Mucosa of rectum (tissue), 2 donors: ENCODE results near the gene GOLGA6A.
"Not testable (repeated sequence)": the region's sequence is repeated elsewhere in the genome, so short reads cannot be mapped to it uniquely, and the experiment has no call there.

Experiments used
- H3K27ac ChIP-seq, 2 donors: one replicate each; pipeline ENCODE4 v1.7.0; 2013; ENCODE audit warnings: inconsistent platforms in 2 of 2, low read depth in 2 of 2, low read length in 2 of 2
- H3K27me3 ChIP-seq, 2 donors: one replicate each; pipeline ENCODE4 v1.7.0; 2013; ENCODE audit warnings: low read length in 2 of 2; ENCODE audit not compliant: control insufficient read depth in 2 of 2, insufficient read depth in 2 of 2
- H3K36me3 ChIP-seq, 2 donors: one replicate each; pipeline ENCODE4 v1.7.0; 2013; ENCODE audit warnings: low read length in 2 of 2; ENCODE audit not compliant: control insufficient read depth in 2 of 2, insufficient read depth in 2 of 2
- H3K4me1 ChIP-seq, 2 donors: one replicate each; pipeline ENCODE4 v1.7.0; 2013; ENCODE audit warnings: low read length in 2 of 2, mild to moderate bottlenecking in 1 of 2; ENCODE audit not compliant: control insufficient read depth in 2 of 2, insufficient read depth in 2 of 2
- H3K4me3 ChIP-seq, 2 donors: one replicate each; pipeline ENCODE4 v1.7.0; 2013; ENCODE audit warnings: low read length in 2 of 2
- H3K9ac ChIP-seq, 2 donors: one replicate each; pipeline ENCODE4 v1.7.0; 2013; ENCODE audit warnings: low read length in 2 of 2, low read depth in 1 of 2, mild to moderate bottlenecking in 1 of 2
- H3K9me3 ChIP-seq, 2 donors: one replicate each; pipeline ENCODE4 v1.7.0; 2013; ENCODE audit warnings: low read length in 2 of 2; ENCODE audit not compliant: control insufficient read depth in 2 of 2
- donor health status: healthy.
- donor health status: Normal muscosa, but diverticular disease.

GOLGA6A gene, protein sequence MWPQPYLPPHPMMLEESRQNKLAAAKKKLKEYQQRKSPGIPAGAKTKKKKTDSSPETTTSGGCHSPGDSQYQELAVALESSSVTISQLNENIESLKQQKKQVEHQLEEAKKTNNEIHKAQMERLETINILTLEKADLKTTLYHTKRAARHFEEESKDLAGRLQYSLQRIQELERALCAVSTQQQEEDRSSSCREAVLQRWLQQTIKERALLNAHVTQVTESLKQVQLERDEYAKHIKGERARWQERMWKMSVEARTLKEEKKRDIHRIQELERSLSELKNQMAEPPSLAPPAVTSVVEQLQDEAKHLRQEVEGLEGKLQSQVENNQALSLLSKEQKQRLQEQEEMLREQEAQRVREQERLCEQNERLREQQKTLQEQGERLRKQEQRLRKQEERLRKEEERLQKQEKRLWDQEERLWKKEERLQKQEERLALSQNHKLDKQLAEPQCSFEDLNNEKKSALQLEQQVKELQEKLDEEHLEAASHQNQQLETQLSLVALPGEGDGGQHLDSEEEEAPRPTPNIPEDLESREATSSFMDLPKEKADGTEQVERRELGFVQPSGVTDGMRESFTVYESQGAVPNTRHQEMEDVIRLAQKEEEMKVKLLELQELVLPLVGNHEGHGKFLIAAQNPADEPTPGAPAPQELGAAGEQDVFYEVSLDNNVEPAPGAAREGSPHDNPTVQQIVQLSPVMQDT

DNA sequence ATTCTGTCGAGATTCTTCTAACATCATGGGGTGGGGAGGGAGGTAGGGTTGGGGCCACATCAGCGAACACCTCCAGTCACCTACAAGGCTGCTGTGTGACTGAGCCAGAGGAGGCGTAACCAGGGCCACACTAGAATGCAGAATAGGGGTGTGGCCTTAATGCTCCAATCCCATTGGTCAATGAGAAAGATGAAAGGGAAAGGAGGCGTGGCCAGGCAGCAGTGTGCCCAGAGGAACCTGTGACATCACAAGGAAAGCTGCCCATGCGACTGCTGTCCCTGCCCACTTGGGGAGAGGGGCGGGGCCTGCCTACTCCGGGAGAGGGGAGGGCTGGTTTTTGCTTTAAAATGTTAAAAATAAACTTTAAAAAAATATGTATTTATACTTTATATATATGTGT lies at the start of gene GOLGA6A:
Gene GOLGA6A (minus strand): TSS at position 101 of the 400 bp plus-strand sequence. CDS start 41 bp downstream, at position 60.
- not testable (repeated sequence) for H3K9ac ChIP-seq, H3K27me3 ChIP-seq, H3K27ac ChIP-seq, H3K4me1 ChIP-seq, H3K36me3 ChIP-seq, H3K9me3 ChIP-seq, H3K4me3 ChIP-seq

DNA sequence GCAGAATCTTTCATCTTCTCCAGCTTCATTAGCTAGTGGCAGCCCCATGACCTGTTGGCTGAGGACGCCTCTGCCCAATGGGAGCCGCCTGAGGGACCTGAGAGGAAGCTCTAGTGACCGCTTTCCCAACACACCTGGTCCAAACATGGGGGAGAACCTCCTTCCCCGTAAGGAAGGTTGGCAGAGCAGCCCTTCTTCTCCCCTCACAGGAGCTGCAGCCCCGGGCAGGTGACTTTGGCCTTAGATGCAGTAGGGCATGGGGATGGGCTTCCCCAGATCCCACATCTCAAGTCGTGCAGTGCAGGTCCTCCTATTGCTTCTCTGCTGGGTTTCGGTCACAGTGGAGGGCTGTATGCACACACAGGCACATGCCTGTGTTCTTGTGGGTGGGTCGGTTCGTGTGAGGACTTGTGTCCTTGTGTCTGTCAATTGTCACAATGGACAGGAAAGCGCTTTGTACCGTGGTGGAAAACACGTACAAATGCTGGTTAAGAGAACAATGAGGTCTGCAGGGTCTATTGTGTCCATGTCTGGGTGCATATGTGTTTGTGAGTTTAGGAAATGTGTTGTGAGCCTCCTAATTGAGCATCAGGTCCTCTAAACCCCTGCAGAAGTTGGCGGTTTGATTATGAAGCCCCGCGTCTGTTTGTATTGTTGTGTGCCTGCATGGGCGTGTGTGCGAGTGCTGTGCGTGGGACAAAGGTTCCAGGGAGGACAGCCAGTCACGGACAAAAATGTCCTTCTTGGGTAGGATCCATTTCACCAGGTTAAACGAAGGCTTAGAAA lies 49.5 kb upstream of the GOLGA6A start:
- Histone ChIP-seq H3K27me3 (peaks cover 59 to 62% of the 10 kb centered on the region in 2 donors), H3K9ac (no peak overlapping the region), H3K36me3 (no peaks in the 10 kb centered on the region), H3K4me1 (peaks cover 1 to 3% of the 10 kb centered on the region in 2 donors), H3K4me3 (no peak overlapping the region), H3K9me3 (no peaks in the 10 kb centered on the region), H3K27ac (no peak overlapping the region)

DNA sequence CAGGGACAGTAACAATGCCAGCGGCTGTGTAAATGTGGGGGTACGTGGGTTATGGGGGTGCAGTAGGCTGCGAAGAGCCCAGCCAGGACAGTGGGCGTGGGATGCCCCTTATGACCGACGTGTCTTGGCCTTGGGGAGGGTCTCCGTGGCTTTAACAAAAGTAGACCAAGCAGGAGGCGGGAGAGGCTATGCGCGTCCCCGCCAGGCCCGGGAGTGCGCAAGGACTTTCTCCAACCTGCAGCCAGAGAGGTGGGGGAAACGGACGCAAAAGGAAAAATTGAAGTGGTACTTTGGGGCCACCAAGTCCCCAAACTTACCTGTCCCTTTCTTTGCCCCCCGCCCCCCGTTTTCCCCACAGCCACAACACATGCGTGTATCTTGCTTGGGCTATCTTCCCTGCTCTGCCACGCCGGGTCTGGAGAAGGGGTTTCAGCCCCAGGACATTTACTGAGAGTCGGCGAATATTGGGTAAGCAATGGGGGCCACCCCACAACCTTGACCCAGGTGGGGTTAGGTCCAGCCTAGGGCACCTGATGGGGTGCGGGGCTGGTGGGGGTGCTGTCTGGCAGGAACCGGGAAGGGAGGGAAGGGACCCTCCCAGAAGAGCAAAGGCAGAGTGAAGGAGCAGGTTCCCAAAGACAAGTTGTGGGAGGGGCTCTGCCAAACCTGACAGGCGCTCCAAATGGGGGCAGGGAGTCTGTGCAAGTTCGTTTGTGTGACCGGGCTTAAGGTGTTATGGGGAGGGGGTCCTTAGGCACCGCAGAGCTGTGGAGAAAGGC lies 48.7 kb upstream of the GOLGA6A start:
- H3K9me3 ChIP-seq, result no peaks in the 10 kb centered on the region
- no peak overlapping the region for H3K4me3 ChIP-seq
- H3K27me3 ChIP-seq, result peaks cover 56 to 59% of the 10 kb centered on the region in 2 donors
- no peak overlapping the region for H3K27ac ChIP-seq
- H3K4me1 ChIP-seq, result no peaks in the 10 kb centered on the region
- H3K9ac ChIP-seq, result no peak overlapping the region
- no peaks in the 10 kb centered on the region for H3K36me3 ChIP-seq

DNA sequence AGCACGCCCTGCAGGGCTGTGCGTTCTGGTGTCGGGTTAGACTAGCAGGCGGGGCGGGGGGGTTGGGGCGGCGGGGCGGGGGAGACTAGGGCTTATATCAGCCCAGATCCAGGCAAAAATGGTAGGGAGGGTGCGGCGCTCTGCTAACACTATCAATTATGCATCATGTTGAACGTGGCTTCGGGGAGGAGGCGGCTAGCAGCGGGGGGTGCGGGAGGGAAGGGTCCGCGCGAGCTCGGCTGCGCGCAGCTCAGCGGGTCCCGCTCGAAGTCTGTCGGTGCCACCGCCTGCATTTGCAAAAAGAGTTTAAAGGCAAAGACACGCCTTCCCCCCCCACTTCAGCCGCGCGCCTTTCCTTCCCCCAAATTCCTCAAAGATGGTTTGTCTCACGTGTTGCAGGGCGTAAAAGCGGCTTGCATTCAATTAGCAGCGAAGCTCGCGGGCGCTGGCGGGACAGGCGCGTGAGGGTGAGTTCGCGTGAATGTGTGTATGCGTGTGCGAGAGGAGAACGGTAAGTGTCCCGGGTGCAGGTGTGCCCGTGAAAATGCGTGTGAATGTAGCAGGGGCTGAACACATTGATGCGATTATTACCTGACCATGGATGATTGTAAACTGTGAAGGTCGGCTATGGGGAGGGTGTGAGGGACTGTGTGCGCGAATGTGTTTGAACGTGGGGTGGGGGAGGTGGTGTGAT lies 48.0 kb upstream of the GOLGA6A start, which contains the start of gene ISLR2:
Gene ISLR2 (plus strand): TSS at position 432 of the 694 bp plus-strand sequence. CDS start 2,169 bp downstream, outside the sequence.
- H3K27ac ChIP-seq, result no peak within 1 kb of the TSS

DNA sequence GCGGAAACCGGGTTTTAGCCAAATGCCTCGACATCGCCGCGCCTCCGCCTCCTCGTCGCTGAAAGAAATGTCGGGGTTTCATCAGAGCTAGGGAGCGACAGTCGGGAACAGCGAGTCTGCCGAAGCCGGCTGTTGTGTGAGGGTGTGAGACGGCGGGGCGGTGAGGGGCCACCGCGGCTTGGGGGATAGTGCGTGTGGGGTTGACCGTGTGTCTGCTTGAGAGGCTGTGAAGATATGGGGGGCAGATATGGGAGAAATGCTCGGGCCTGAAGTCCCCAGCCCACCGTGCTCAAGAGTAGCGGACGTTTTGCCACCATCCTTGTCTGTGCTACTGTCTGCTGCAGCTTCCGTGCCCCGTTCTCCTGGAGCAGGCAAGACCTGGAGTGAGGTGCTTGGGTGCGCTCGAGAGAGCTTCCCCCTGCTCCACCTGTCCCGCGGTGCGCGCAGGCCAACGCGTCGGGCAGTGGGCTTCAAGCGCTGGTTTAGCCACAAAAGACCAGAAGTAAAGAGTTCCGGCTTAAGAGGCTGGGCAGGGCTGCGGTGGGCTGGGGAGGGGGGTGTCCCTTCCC lies 47.3 kb upstream of the GOLGA6A start:
- no peak overlapping the region for H3K4me3 ChIP-seq
- peaks cover 47 to 52% of the 10 kb centered on the region in 2 donors for H3K27me3 ChIP-seq
- H3K9ac ChIP-seq, result no peak overlapping the region
- H3K27ac ChIP-seq, result no peak overlapping the region
- H3K4me1 ChIP-seq, result no peaks in the 10 kb centered on the region
- no peaks in the 10 kb centered on the region for H3K9me3 ChIP-seq
- H3K36me3 ChIP-seq, result no peaks in the 10 kb centered on the region

More for the DNA sequence above, 48.0 kb upstream of the GOLGA6A start, which contains the start of gene ISLR2:
- Histone ChIP-seq H3K4me1 (no peaks in the 10 kb centered on the region), H3K36me3 (no peaks in the 10 kb centered on the region), H3K4me3 (no peak within 1 kb of the TSS), H3K9me3 (no peaks in the 10 kb centered on the region), H3K27me3 (peaks cover 52 to 58% of the 10 kb centered on the region in 2 donors), H3K9ac (no peak within 1 kb of the TSS)

DNA sequence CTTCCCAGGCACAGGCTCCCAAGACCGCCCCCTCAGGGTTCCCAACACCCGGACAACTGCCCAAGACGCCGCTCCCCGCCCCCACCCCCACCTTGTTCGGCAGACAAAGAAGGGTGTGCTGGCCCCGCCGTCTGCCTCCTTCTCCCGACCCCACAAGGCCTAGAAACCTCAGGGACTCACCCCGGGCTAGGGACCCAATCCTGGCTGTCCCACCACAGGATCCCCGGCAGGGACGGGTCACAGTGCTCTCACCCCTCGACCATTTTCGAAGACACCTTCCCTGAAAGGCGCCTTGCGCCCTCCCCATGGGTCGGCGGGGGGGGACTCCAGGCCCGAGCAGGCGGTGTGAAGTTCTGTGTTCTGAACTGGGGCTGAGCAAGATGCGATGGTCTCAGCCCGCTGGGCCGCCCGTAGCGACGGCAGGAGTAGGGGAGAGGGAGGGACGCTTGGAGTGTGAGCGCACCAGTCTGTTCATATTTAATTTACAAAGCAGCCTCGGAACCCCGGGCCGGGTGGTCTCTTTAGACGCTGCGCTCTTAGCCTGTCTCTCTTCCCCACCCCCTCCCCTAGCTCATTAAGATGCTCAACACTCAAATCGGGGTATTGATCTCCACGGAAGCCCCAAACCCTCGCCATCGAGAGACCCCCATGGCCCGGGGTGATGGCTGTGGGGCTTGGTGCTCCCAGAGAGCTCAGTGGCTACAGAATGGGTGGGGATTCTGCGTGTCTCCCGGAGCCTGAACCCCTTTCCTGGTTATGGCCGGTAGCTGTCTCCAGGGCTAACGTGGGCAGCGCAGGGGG lies 46.6 kb upstream of the GOLGA6A start:
- Histone ChIP-seq H3K27ac (no peak overlapping the region), H3K4me3 (no peak overlapping the region), H3K4me1 (no peaks in the 10 kb centered on the region), H3K9ac (no peak overlapping the region), H3K27me3 (peaks cover 43 to 45% of the 10 kb centered on the region in 2 donors), H3K36me3 (no peaks in the 10 kb centered on the region), H3K9me3 (no peaks in the 10 kb centered on the region)

DNA sequence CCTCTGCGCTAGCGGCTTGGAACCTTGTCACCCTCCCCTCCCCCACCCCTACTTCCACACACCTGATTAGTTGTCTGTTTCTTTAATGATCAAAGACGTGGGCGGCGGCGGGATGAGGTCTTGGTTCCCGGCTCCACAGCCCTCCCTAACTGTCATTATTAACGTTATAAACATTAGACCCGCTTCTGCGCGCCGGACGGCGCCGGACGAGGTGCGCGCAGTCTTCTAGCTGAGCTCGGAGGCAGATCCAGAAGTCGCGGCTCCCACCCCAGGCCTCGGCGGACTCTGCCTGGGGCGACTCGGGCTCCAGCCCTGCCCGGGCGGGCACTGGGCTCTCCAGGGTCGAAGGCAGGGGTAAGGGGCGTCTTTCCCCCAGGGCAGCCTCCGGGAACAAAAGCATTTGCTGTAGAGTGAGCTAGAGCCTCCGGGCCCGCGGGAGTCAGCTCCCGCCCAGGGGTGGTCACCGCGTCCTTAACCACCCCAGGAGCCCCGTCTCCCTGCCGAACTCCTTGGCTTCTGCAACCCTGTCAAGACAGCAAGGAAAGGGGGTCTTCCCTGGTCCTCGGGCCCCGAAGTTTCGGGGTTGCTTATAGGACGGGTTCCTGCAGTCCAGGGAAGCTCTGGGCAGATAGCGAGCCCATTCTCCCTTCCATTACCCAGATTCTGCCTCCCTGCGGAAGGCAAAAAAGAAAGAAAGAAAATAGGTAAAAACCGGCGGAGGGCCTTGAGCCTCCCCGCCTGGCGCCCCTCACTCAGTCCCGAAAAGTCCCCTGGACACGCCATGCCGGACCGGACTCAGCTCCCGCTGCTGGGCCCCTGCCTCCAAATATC lies 45.8 kb upstream of the GOLGA6A start:
- peak overlapping the region; percentile 6 to 44 for H3K4me3 ChIP-seq
- H3K27ac ChIP-seq, result no peak overlapping the region
- no peak overlapping the region for H3K9ac ChIP-seq
- no peaks in the 10 kb centered on the region for H3K36me3 ChIP-seq
- peaks cover 38 to 43% of the 10 kb centered on the region in 2 donors for H3K27me3 ChIP-seq
- no peaks in the 10 kb centered on the region for H3K4me1 ChIP-seq
- no peaks in the 10 kb centered on the region for H3K9me3 ChIP-seq
